K562 (cell line): ENCODE data around the gene MYO7A. TPM values are rescaled to one million over a fixed set of nuclear protein-coding genes. Genes with fewer than 3 reads are reported as not detected.

Experiments
- ATAC-seq: fragments of 200-7000 bp; cut with Tn5 transposase; 3 replicates; pipeline ENCODE4 v1.9.1; 2020; ENCODE audit warnings: moderate library complexity
- BruUV-seq: library from RNA; stranded (reverse); fragments of 400-500 nt; replicated peaks from 2 replicates; lab custom pipeline; 2021; lab: Mats Ljungman, UMichigan
- CTCF ChIA-PET: fragments of 300-600 bp; formaldehyde crosslinking; extraction: SDS; loops from one replicate; lab custom pipeline; 2021; ENCODE audit warnings: low intra/inter-chr PET ratio; lab: Yijun Ruan, JAX
- POLR2A ChIA-PET: fragments of 300-600, 350-650 bp; sonication (Branson Sonifier 250); formaldehyde crosslinking; extraction: SDS; loops from one replicate; lab custom pipeline; 2021; ENCODE audit warnings: antibody characterized with exemption, inconsistent platforms; lab: Yijun Ruan, JAX
- DNase-seq, 4 experiments: peaks; one replicate each; pipeline versions ENCODE4 v3.0.0 to v3.0.0-alpha.2; 2011 to 2018; ENCODE audit warnings: low spot score in 3 of 4, mixed read lengths in 3 of 4; ENCODE audit errors: extremely low read depth in 1 of 4
- FAIRE-seq: peaks from 2 replicates; lab custom pipeline; 2011; peaks lifted over from hg19 to GRCh38; lab: Jason Lieb, UNC
- H2AFZ ChIP-seq: 2 replicates; pipeline ENCODE4 v1.6.0; 2011; ENCODE audit warnings: low read depth, low read length, control low read depth, inconsistent platforms
- H3K27ac ChIP-seq: fragments of 200-600 bp; 3 replicates; pipeline ENCODE4 v1.8.0; 2011; ENCODE audit warnings: low read depth, mild to moderate bottlenecking, control low read depth, inconsistent platforms, low read length, moderate library complexity, mixed read lengths; ENCODE audit errors: extremely low read depth
- H3K27me3 ChIP-seq, 2 experiments: fragments of 300-600 bp in 1 of 2; 2 replicates in 1 of 2; 3 replicates in 1 of 2; pipeline versions ENCODE4 v1.6.0 to v1.8.0; 2011; ENCODE audit warnings: inconsistent platforms in 2 of 2, low read length in 2 of 2, mild to moderate bottlenecking in 1 of 2, mixed read lengths in 1 of 2, moderate library complexity in 1 of 2; ENCODE audit not compliant: control insufficient read depth in 2 of 2, insufficient read depth in 2 of 2
- H3K36me3 ChIP-seq: fragments of 300-600 bp; 3 replicates; pipeline ENCODE4 v1.8.0; 2011; ENCODE audit warnings: mild to moderate bottlenecking, low read length, inconsistent platforms; ENCODE audit not compliant: control insufficient read depth, insufficient read depth
- H3K4me1 ChIP-seq, 2 experiments: fragments of 200-600 bp in 1 of 2; replicated peaks in 1 of 2; 2 replicates in 1 of 2; 3 replicates in 1 of 2; pipeline versions ENCODE4 v1.5.1 to v1.8.0; 2011; ENCODE audit warnings: inconsistent platforms in 2 of 2, low read length in 2 of 2, mild to moderate bottlenecking in 1 of 2, mixed read lengths in 1 of 2, moderate library complexity in 1 of 2; ENCODE audit not compliant: control insufficient read depth in 2 of 2, insufficient read depth in 2 of 2
- H3K4me2 ChIP-seq: 2 replicates; pipeline ENCODE4 v1.6.1; 2011; ENCODE audit warnings: low read length, control low read depth, inconsistent platforms, mixed read lengths; ENCODE audit not compliant: insufficient read depth
- H3K4me3 ChIP-seq: fragments of 200-600 bp; sonication (generic), shearing (Covaris generic); 2 replicates; pipeline ENCODE4 v1.5.1; 2016; ENCODE audit warnings: control low read depth, inconsistent platforms
- H3K79me2 ChIP-seq: fragments of 200-600 bp; 3 replicates; pipeline ENCODE4 v1.8.0; 2011; ENCODE audit warnings: low read length, inconsistent platforms; ENCODE audit not compliant: control insufficient read depth, insufficient read depth
- H3K9ac ChIP-seq, 2 experiments: 2 replicates each; pipeline versions ENCODE4 v1.6.0 to v1.6.1; 2011; ENCODE audit warnings: low read depth in 2 of 2, low read length in 2 of 2, control low read depth in 1 of 2, inconsistent platforms in 1 of 2, mild to moderate bottlenecking in 1 of 2, mixed read lengths in 1 of 2; ENCODE audit not compliant: insufficient read depth in 1 of 2
- H3K9me1 ChIP-seq: one replicate; pipeline ENCODE4 v1.6.0; 2011; ENCODE audit warnings: inconsistent platforms, mild to moderate bottlenecking, low read length, moderate library complexity; ENCODE audit not compliant: control insufficient read depth, insufficient read depth
- H3K9me3 ChIP-seq: replicated peaks from 2 replicates; pipeline ENCODE4 v1.5.1; 2011; ENCODE audit warnings: low read depth, low read length, inconsistent platforms; ENCODE audit not compliant: control insufficient read depth, insufficient read depth
- H4K20me1 ChIP-seq: replicated peaks from 2 replicates; pipeline ENCODE4 v1.6.1; 2011; ENCODE audit warnings: low read length, inconsistent platforms, mixed read lengths; ENCODE audit not compliant: control insufficient read depth, insufficient read depth
- BRF1 ChIP-seq: IDR thresholded peaks from 3 replicates; pipeline ENCODE4 v1.6.1; 2011; ENCODE audit warnings: borderline replicate concordance, mild to moderate bottlenecking; ENCODE audit not compliant: insufficient read length; ENCODE audit errors: extremely low read depth
- ETV5 ChIP-seq: sonication (generic); formaldehyde crosslinking; IDR thresholded peaks from 2 replicates; pipeline ENCODE4 v1.4.0; 2020; ENCODE audit warnings: low read depth, mild to moderate bottlenecking, missing genetic modification reagents
- EWSR1 ChIP-seq: fragments of 450-650 bp; IDR thresholded peaks from 2 replicates; pipeline ENCODE4 v1.6.1; 2018; ENCODE audit warnings: borderline replicate concordance, mild to moderate bottlenecking, low read depth, moderate library complexity; ENCODE audit not compliant: partially characterized antibody
- HNRNPH1 ChIP-seq: fragments of 200-400 bp; formaldehyde crosslinking; optimal IDR thresholded peaks from 2 replicates; pipeline ENCODE3; 2017; ENCODE audit warnings: low read depth, mild to moderate bottlenecking, low read length, moderate library complexity
- MTA3 ChIP-seq: fragments of 450-650 bp; formaldehyde crosslinking; IDR thresholded peaks from 2 replicates; pipeline ENCODE4 v1.6.1; 2017; ENCODE audit warnings: mild to moderate bottlenecking, borderline replicate concordance
- NR1H2 ChIP-seq: sonication (generic); formaldehyde crosslinking; IDR thresholded peaks from 2 replicates; pipeline ENCODE4 v1.4.0; 2020; ENCODE audit warnings: mild to moderate bottlenecking, missing genetic modification reagents
- SREBF2 ChIP-seq: sonication (generic); formaldehyde crosslinking; IDR thresholded peaks from 2 replicates; pipeline ENCODE4 v1.4.0; 2020; ENCODE audit warnings: mild to moderate bottlenecking, missing genetic modification reagents
- ZNF212 ChIP-seq: fragments of 450-650 bp; formaldehyde crosslinking; IDR thresholded peaks from 2 replicates; pipeline ENCODE4 v1.4.0; 2020; ENCODE audit warnings: mild to moderate bottlenecking
- ZNF324 ChIP-seq: fragments of 250-450 bp; sonication (Bioruptor Pico); IDR thresholded peaks from 2 replicates; pipeline ENCODE4 v1.4.0; 2020; ENCODE audit warnings: mild to moderate bottlenecking
- ZNF354B ChIP-seq: fragments of 250-450 bp; sonication (Bioruptor Pico); IDR thresholded peaks from 2 replicates; pipeline ENCODE4 v1.4.0; 2020
- ZNF41 ChIP-seq: fragments of 250-450 bp; sonication (Bioruptor Pico); conservative IDR thresholded peaks from 2 replicates; pipeline ENCODE4 v1.4.0; 2020; ENCODE audit warnings: mild to moderate bottlenecking
- ZNF449 ChIP-seq: fragments of 250-450 bp; sonication (Bioruptor Pico); IDR thresholded peaks from 2 replicates; pipeline ENCODE4 v1.8.0; 2022; ENCODE audit warnings: moderate library complexity, mild to moderate bottlenecking, inconsistent platforms
- WGBS: fragments of 100-300 bp; shearing (Covaris generic); methylation state at CpG from one replicate; pipeline ENCODE4 v1.1.6; 2016; ENCODE audit warnings: low coverage, mixed read lengths; ENCODE audit not compliant: insufficient coverage; ENCODE audit errors: missing lambda C conversion rate; 5-methylcytosine and 5-hydroxymethylcytosine counted together
- in situ Hi-C: fragments of 300-500 bp; cut with MboI; formaldehyde crosslinking; loops from 4 replicates; pipeline ENCODE4 v1.15.0; 2018; ENCODE audit warnings: inconsistent platforms, mixed read lengths
- intact Hi-C: fragments of 100-400 bp; cut with micrococcal nuclease; formaldehyde crosslinking; loops from 2 replicates; pipeline ENCODE4 v1.14.2; 2022
- polyA plus RNA-seq, 8 experiments: library from polyadenylated mRNA; depleted of rRNA in 4 of 8; stranded (reverse) in 5 of 8; unstranded in 3 of 8; fragments of >200 nt; fragmentation: Nextera tagmentation in 2 of 8; fragmentation: Illumina TruSeq in 1 of 8; extraction: Ambion mirVana in 2 of 8; extraction: Trizol in 1 of 8; gene quantifications; 2 replicates each; pipeline versions ENCODE4 v1.2.1 to v1.2.3, GENCODE V29; 2011 to 2014; ENCODE audit warnings: inconsistent platforms in 1 of 8, missing spikeins in 1 of 8
- total RNA-seq, 7 experiments: library from RNA; depleted of rRNA in 6 of 7; stranded (reverse); fragments of >200 nt in 6 of 7; fragmentation: Illumina TruSeq in 2 of 7; extraction: Trizol in 2 of 7; gene quantifications; 2 replicates each; pipeline versions ENCODE4 v1.2.1 to v1.2.3, GENCODE V29; 2011 to 2021; ENCODE audit warnings: low replicate concordance in 1 of 7
- TF ChIP-seq, protein P1 (sequence below): fragments of 450-650 bp; IDR thresholded peaks from 2 replicates; pipeline ENCODE4 v1.6.1; 2018; ENCODE audit warnings: mild to moderate bottlenecking, low read depth; ENCODE audit not compliant: partially characterized antibody
- TF ChIP-seq, protein P2 (sequence below), 2 experiments: IDR thresholded peaks; 2 replicates each; pipeline ENCODE4 v1.6.1; 2012; ENCODE audit warnings: improper control_type of control experiment in 2 of 2, low read depth in 2 of 2, low read length in 2 of 2, borderline replicate concordance in 1 of 2
- TF ChIP-seq, protein P3 (sequence below): fragments of 450-650 bp; IDR thresholded peaks from 2 replicates; pipeline ENCODE4 v1.6.1; 2016

The MYO7A gene
- total and polyA plus RNA-seq, 9 of the 15 experiments (the other 6 are each of a cell fraction or from before 2014, with no cell fraction given) = 0.01 to 0.11 (median 0.07) TPM; not detected in 1

- no peak for ATAC-seq
- ChIA-PET CTCF (interaction anchor here (0.6 to 3.8 kb wide), 5 partner anchors 13 to 394 kb away, joined by 3 to 25 read pairs (median 3); no protein-coding TSS in a partner anchor), POLR2A (interaction anchor here (0.5 kb wide), 1 partner anchor 8 kb away, joined by 3 read pairs; no protein-coding TSS in a partner anchor)
- TF ChIP-seq HNRNPH1 (no peak), ZNF212 (CRISPR knock-in tag) (no peak), ZNF354B (no peak), ZNF449 (no peak), BRF1 (no peak), NR1H2 (CRISPR knock-in tag) (no peak), ZNF324 (no peak), ETV5 (no peak), SREBF2 (CRISPR knock-in tag) (no peak), EWSR1 (no peak), MTA3 (no peak), ZNF41 (CRISPR knock-in tag) (no peak)
- TF ChIP-seq, protein P1, sequence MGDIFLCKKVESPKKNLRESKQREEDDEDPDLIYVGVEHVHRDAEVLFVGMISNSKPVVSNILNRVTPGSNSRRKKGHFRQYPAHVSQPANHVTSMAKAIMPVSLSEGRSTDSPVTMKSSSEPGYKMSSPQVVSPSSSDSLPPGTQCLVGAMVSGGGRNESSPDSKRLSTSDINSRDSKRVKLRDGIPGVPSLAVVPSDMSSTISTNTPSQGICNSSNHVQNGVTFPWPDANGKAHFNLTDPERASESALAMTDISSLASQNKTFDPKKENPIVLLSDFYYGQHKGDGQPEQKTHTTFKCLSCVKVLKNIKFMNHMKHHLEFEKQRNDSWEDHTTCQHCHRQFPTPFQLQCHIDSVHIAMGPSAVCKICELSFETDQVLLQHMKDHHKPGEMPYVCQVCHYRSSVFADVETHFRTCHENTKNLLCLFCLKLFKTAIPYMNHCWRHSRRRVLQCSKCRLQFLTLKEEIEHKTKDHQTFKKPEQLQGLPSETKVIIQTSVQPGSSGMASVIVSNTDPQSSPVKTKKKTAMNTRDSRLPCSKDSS = no peak
- TF ChIP-seq, protein P2, sequence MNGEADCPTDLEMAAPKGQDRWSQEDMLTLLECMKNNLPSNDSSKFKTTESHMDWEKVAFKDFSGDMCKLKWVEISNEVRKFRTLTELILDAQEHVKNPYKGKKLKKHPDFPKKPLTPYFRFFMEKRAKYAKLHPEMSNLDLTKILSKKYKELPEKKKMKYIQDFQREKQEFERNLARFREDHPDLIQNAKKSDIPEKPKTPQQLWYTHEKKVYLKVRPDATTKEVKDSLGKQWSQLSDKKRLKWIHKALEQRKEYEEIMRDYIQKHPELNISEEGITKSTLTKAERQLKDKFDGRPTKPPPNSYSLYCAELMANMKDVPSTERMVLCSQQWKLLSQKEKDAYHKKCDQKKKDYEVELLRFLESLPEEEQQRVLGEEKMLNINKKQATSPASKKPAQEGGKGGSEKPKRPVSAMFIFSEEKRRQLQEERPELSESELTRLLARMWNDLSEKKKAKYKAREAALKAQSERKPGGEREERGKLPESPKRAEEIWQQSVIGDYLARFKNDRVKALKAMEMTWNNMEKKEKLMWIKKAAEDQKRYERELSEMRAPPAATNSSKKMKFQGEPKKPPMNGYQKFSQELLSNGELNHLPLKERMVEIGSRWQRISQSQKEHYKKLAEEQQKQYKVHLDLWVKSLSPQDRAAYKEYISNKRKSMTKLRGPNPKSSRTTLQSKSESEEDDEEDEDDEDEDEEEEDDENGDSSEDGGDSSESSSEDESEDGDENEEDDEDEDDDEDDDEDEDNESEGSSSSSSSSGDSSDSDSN (IDR thresholded peaks at IDR 0.05; ENCODE audit: borderline replicate concordance in 1 of 2, low read depth in 2 of 2, low read length in 2 of 2) = no peak
- TF ChIP-seq, protein P3, sequence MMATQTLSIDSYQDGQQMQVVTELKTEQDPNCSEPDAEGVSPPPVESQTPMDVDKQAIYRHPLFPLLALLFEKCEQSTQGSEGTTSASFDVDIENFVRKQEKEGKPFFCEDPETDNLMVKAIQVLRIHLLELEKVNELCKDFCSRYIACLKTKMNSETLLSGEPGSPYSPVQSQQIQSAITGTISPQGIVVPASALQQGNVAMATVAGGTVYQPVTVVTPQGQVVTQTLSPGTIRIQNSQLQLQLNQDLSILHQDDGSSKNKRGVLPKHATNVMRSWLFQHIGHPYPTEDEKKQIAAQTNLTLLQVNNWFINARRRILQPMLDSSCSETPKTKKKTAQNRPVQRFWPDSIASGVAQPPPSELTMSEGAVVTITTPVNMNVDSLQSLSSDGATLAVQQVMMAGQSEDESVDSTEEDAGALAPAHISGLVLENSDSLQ = no peak
- no peak for FAIRE-seq
- Histone ChIP-seq H3K9ac (peak overlapping the region in 1 of 2 experiments; percentile 14; a peak in 1 of 4 replicates), H3K9me3 (no peaks in the 10 kb centered on the region), H3K4me2 (no peak overlapping the region), H3K4me3 (no peak overlapping the region), H4K20me1 (no peaks in the 10 kb centered on the region; the same call in 1 of the 2 replicates), H3K27ac (no peak overlapping the region), H3K4me1 (peaks cover 0 to 13% of the 10 kb centered on the region in 2 experiments; a peak in 2 of 5 replicates), H3K36me3 (no peaks in the 10 kb centered on the region), H3K79me2 (no peaks in the 10 kb centered on the region), H2AFZ (no peak overlapping the region), H3K9me1 (no peaks in the 10 kb centered on the region), H3K27me3 (peaks cover 6 to 77% of the 10 kb centered on the region in 2 experiments; a peak in 3 of 5 replicates)
- DNase-seq = no peak
- no TSS peak for BruUV-seq
- intact Hi-C loops (loop anchor here (5.0 kb wide), 1 partner anchor 192 kb away; no protein-coding TSS in a partner anchor), in situ Hi-C loops (no loop called here)
- 24% methylated on average over 13 of the region's 13 CpGs for WGBS
Measured at GRCh38 chr11:77114089-77114463, 14.0 kb upstream of the MYO7A start.
